HG02678 (cell line): Measurements from ENCODE around the gene BCR.
"Not testable (repeated sequence)": the region's sequence is repeated elsewhere in the genome, so short reads cannot be mapped to it uniquely, and the experiment has no call there.

ENCODE experiments used
- ATAC-seq: cut with Tn5 transposase; IDR thresholded peaks from one replicate; pipeline ENCODE4 v1.9.1; 2021; ENCODE audit warnings: mild to moderate bottlenecking, moderate library complexity; ENCODE audit not compliant: unreplicated experiment

BCR gene

GRCh38 chr22:23180301-23180892, at the start of gene BCR:
Gene BCR (plus strand): TSS chr22:23180509. CDS start chr22:23180961, 452 bp downstream.
- ATAC-seq = no peak

- ATAC-seq = no peak
Observed at GRCh38 chr22:23130697-23131096, 49.6 kb upstream of the BCR start.

- ATAC-seq = no peak
Observed at GRCh38 chr22:23131931-23132330, 48.4 kb upstream of the BCR start.

- ATAC-seq = no peak
Observed at GRCh38 chr22:23132376-23133091, 47.8 kb upstream of the BCR start.

- ATAC-seq = no peak
Observed at GRCh38 chr22:23133922-23134321, 46.4 kb upstream of the BCR start.

GRCh38 chr22:23136991-23137390, 43.3 kb upstream of the BCR start:
- ATAC-seq = not testable (repeated sequence)

GRCh38 chr22:23137468-23137867, 42.8 kb upstream of the BCR start:
- ATAC-seq = no peak

- ATAC-seq = no peak
Observed at GRCh38 chr22:23137905-23138561, 42.3 kb upstream of the BCR start.

GRCh38 chr22:23138584-23139435, 41.5 kb upstream of the BCR start:
- ATAC-seq = no peak

GRCh38 chr22:23140385-23140784, 39.9 kb upstream of the BCR start:
- no peak for ATAC-seq

- ATAC-seq = no peak
Observed at GRCh38 chr22:23142546-23143105, 37.7 kb upstream of the BCR start.

- ATAC-seq = no peak
Observed at GRCh38 chr22:23143119-23143518, 37.2 kb upstream of the BCR start.

- no peak for ATAC-seq
Observed at GRCh38 chr22:23144432-23144831, 35.9 kb upstream of the BCR start.

- no peak for ATAC-seq
Observed at GRCh38 chr22:23144932-23145877, 35.1 kb upstream of the BCR start, which contains the start of gene RAB36. Gene RAB36 (plus strand): TSS chr22:23145477. CDS start chr22:23146617, 1,140 bp downstream.

- ATAC-seq = no peak
Observed at GRCh38 chr22:23145878-23146470, 34.3 kb upstream of the BCR start.

GRCh38 chr22:23146478-23147205, 33.7 kb upstream of the BCR start:
- ATAC-seq = no peak

- no peak for ATAC-seq
Observed at GRCh38 chr22:23147617-23148387, 32.5 kb upstream of the BCR start.

- no peak for ATAC-seq
Observed at GRCh38 chr22:23149743-23150238, 30.5 kb upstream of the BCR start.
